ENCODE results near the gene LPCAT4.

DNA sequence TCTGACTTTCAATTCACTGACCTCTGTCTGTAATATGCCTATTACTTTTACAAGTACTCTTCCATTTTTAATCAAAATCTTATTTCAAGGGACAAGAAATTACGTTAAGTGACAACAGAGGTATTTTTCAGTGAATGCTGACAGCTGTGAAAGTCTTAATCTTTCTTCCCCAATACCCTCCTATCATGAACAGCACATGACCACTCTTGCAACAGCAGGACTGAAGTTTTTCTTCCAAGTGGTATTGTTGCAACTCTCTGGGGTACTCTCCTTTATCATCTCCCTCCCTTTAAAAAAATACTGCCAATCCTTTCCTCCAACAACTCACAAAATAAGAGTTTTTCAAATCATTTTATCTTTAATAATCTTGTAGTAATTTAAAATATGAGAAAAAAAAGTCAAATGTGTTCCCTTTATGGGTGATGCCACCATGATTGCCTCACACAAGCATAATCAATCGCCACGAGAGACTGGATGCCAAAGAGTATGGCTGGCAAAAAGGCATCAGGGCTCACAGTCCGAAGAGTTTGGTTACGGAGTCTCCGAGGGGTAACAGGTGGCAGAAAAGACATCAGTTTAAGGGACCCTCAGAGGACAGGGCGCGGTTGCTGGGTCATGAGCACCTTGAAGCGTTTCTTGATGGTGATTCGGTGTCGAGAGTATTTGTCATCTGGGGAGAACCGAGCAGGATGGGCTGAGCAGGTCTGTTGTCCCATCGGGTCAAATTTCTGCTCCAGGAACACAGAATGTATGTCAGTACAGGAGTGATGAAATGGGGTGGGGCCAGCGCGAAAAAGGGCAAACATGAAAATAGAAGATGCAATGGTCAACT is 25.4 kb downstream of the LPCAT4 start:
- no peak for TF ChIP-seq CTCF (IDR thresholded peaks at IDR 0.05)
- no peak for TF ChIP-seq POLR2A (IDR thresholded peaks at IDR 0.05; ENCODE audit: low read depth)
